Measurements from ENCODE around the gene GRID1. TPM values are rescaled to one million over a fixed set of nuclear protein-coding genes. Genes with fewer than 3 reads are reported as not detected.

Gene GRID1
- total RNA-seq, 1 experiment from 2014 or later: 5.6 TPM

DNA sequence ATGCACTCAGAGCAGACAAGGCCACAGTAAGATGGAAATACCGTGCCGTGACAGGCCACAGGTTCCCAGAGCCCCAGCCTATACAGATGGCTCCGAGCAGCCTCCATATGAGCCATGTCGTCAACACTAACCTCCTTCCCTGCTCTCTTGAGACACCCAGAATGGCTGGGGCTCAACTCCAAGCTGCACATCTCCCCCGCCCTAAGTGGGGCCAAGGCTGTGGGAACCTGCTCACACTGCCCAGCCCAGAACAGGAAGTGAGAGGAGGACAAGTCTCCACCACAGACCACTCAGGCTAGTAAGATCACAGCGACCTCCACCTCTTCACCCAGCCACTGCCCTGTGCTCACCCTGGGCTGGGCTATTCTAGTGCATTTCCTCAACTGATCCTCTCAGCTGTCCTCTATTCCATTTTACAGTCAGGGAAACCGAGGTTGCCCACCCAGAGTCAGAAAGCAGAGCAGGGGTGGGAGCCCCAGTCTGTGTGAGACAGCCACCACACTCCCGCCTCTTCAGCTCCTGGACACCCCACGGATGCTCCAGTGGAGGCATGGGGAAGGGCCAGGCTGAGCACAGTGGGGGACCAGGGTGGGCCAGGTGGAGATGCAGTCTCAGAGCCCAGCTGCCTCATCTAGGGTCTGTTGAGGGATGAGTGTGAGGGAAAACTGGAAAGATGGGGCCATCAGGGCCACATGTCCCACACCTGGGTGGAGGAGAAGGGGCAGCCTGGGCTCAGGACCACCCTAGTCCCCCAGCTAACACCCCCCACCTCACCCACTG, 11.6 kb downstream of the GRID1 start:
- no peaks in the 10 kb centered on the region for H3K27me3 ChIP-seq (ENCODE audit: insufficient read depth, low read length)
- no peak overlapping the region for H2AFZ ChIP-seq (ENCODE audit: low read depth, low read length, poor library complexity, severe bottlenecking)
- H3K9me3 ChIP-seq (ENCODE audit: control insufficient read depth in 1 of 2, insufficient read depth in 1 of 2, low read depth in 1 of 2, low read length in 2 of 2): no peaks in the 10 kb centered on the region
- intact Hi-C loops (cut with micrococcal nuclease): no loop called here
- H3K9ac ChIP-seq (ENCODE audit: low read length): no peak overlapping the region
- RAD21 ChIA-PET (ENCODE audit: low non-redundant PET in 1 of 2, low total read pairs in 2 of 2, uncharacterized antibody in 2 of 2, unreplicated experiment in 2 of 2): no interaction called here
- no peaks in the 10 kb centered on the region for H4K20me1 ChIP-seq (ENCODE audit: insufficient read depth)
- no peak for DNase-seq (ENCODE audit: low read depth, low spot score)
- no peaks in the 10 kb centered on the region for H3K4me1 ChIP-seq (ENCODE audit: control insufficient read depth in 1 of 2, insufficient read depth in 2 of 2, low read length in 2 of 2)
- CTCF ChIA-PET: no interaction called here
- POLR2A ChIA-PET: no interaction called here
- no peaks in the 10 kb centered on the region for H3K9me2 ChIP-seq (ENCODE audit: insufficient read depth)
- no peak for ATAC-seq
- H3K36me3 ChIP-seq (ENCODE audit: control insufficient read depth in 1 of 2, insufficient read depth in 2 of 2, low read length in 2 of 2): no peaks in the 10 kb centered on the region
- H3K4me2 ChIP-seq (ENCODE audit: low read length): no peak overlapping the region
- no TSS peak for BruUV-seq (replicated peaks)
- H3K27ac ChIP-seq (ENCODE audit: low read depth, low read length): no peak overlapping the region
- no peaks in the 10 kb centered on the region for H3K79me2 ChIP-seq (ENCODE audit: insufficient read depth, low read length)
- no peak overlapping the region for H3K4me3 ChIP-seq (replicated peaks in 1 of 2; ENCODE audit: low read depth in 1 of 2, low read length in 2 of 2)
- TF ChIP-seq SP1 (IDR thresholded peaks at IDR 0.05; ENCODE audit: low read depth) (no peak), SRF (IDR thresholded peaks at IDR 0.05; ENCODE audit: low read depth) (no peak), FOSL1 (IDR thresholded peaks at IDR 0.05; ENCODE audit: low read depth) (no peak), EZH2 (IDR thresholded peaks at IDR 0.05) (no peak), ZFX (IDR thresholded peaks at IDR 0.05) (no peak), SIN3A (IDR thresholded peaks at IDR 0.05; ENCODE audit: low read depth) (no peak), CEBPB (IDR thresholded peaks at IDR 0.05; ENCODE audit: low read depth) (no peak), ZNF274 (IDR thresholded peaks at IDR 0.05; ENCODE audit: low read depth, low read length) (no peak), TCF7L2 (IDR thresholded peaks at IDR 0.05; ENCODE audit: borderline replicate concordance, extremely low read depth, insufficient read depth, insufficient read length) (no peak), ELF1 (IDR thresholded peaks at IDR 0.05; ENCODE audit: borderline replicate concordance, low read depth) (no peak), EGR1 (IDR thresholded peaks at IDR 0.05; ENCODE audit: low read depth) (no peak)
- TF ChIP-seq, protein P1, sequence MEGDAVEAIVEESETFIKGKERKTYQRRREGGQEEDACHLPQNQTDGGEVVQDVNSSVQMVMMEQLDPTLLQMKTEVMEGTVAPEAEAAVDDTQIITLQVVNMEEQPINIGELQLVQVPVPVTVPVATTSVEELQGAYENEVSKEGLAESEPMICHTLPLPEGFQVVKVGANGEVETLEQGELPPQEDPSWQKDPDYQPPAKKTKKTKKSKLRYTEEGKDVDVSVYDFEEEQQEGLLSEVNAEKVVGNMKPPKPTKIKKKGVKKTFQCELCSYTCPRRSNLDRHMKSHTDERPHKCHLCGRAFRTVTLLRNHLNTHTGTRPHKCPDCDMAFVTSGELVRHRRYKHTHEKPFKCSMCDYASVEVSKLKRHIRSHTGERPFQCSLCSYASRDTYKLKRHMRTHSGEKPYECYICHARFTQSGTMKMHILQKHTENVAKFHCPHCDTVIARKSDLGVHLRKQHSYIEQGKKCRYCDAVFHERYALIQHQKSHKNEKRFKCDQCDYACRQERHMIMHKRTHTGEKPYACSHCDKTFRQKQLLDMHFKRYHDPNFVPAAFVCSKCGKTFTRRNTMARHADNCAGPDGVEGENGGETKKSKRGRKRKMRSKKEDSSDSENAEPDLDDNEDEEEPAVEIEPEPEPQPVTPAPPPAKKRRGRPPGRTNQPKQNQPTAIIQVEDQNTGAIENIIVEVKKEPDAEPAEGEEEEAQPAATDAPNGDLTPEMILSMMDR (IDR thresholded peaks at IDR 0.05 in 2 of 3, conservative IDR thresholded peaks at IDR 0.05 in 1 of 3; ENCODE audit: borderline replicate concordance in 1 of 3, insufficient read depth in 1 of 3, low read depth in 2 of 3, low read length in 2 of 3): no peak
- TF ChIP-seq, protein P2, sequence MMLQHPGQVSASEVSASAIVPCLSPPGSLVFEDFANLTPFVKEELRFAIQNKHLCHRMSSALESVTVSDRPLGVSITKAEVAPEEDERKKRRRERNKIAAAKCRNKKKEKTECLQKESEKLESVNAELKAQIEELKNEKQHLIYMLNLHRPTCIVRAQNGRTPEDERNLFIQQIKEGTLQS (IDR thresholded peaks at IDR 0.05): no peak

Measured in HCT116 (cell line).